ENCODE results near the gene IQCC. TPM values are rescaled to one million over a fixed set of nuclear protein-coding genes. Genes with fewer than 3 reads are reported as not detected.

Gene IQCC
- total RNA-seq, 1 experiment from 2014 or later = 3.0 TPM

DNA sequence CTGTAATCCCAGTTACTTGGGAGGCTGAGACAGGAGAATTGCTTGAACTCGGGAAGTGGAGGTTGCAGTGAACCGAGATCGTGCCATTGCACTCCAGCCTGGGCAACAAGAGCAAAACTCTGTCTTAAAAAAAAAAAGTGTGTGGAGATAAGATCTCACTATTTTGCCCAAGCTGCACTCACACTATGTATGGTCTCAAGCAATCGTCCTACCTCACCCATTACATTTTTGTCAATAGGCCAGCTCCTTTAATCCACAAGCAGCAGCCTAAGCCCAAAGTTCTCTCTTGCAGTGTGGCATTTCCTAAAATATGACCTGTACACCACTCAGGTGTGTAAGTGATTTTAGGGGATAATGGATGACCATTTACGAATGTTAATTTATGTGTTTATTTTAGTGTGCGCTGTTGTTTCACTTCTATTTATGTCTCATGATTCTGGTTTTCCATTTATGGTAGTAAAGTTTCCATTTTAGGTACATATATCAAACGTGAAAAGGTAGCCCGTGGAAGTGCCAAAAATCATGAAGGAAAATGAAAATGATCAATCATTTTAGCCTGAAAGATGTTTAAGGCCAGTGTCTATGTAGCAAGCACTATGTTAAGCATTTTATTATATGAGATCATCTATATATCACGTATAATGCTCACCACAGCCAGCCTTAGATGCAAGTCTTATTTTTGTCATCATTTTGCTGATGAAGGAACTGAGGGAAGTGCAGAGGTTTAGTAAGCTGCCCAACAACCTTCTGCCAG, 51.2 kb downstream of the IQCC start:
- DNase-seq (ENCODE audit: low read depth) = no peak

DNA sequence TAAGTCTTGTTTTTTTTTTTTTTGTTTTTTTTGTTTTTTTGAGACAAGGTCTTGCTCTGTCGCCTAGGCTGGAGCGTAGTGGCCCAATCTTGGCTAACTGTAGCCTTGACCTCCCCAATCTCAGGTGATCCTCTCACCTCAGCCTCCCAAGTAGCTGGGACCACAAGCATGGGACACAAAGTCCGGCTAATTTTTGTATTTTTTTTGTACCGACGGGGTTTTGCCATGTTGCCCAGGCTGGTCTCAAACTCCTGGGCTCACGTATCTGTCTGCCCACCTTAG, 51.7 kb downstream of the IQCC start:
- DNase-seq (ENCODE audit: low read depth) = no peak

Other genes with a start within 250 kb of the IQCC start
- 64.2 and 64.7 TPM in 2 replicates for gene KHDRBS1, start 191.8 kb upstream of the IQCC start, total RNA-seq (2014; rRNA removed; shearing (Covaris generic))
- 4.3 and 4.5 TPM in 2 replicates for gene TMEM39B, start 132.7 kb upstream of the IQCC start, total RNA-seq (2014; rRNA removed; shearing (Covaris generic))
- 44.2 and 45.8 TPM in 2 replicates for gene KPNA6, start 97.6 kb upstream of the IQCC start, total RNA-seq (2014; rRNA removed; shearing (Covaris generic))
- gene TXLNA, start 26.0 kb upstream of the IQCC start, total RNA-seq (2014; rRNA removed; shearing (Covaris generic)) = 63.1 and 66.6 TPM in 2 replicates
- 11.2 and 15.7 TPM in 2 replicates for gene CCDC28B, start 5.1 kb upstream of the IQCC start, total RNA-seq (2014; rRNA removed; shearing (Covaris generic))
- gene DCDC2B, start 3.4 kb downstream of the IQCC start, total RNA-seq (2014; rRNA removed; shearing (Covaris generic)) = not detected in 2 replicates
- 6.4 and 8.7 TPM in 2 replicates for gene TMEM234, start 16.7 kb downstream of the IQCC start, total RNA-seq (2014; rRNA removed; shearing (Covaris generic))
- 682 and 715 TPM in 2 replicates for gene EIF3I, start 16.7 kb downstream of the IQCC start, total RNA-seq (2014; rRNA removed; shearing (Covaris generic))
- not detected in 2 replicates for gene FAM167B, start 41.6 kb downstream of the IQCC start, total RNA-seq (2014; rRNA removed; shearing (Covaris generic))
- gene LCK, start 45.6 kb downstream of the IQCC start, total RNA-seq (2014; rRNA removed; shearing (Covaris generic)) = 0.06 TPM in 1 of 2 replicates, not detected in the other
- 96.9 and 122 TPM in 2 replicates for gene HDAC1, start 86.4 kb downstream of the IQCC start, total RNA-seq (2014; rRNA removed; shearing (Covaris generic))
- 132 and 151 TPM in 2 replicates for gene MARCKSL1, start 130.6 kb downstream of the IQCC start, total RNA-seq (2014; rRNA removed; shearing (Covaris generic))
- 0.48 and 2.7 TPM in 2 replicates for gene FAM229A, start 156.8 kb downstream of the IQCC start, total RNA-seq (2014; rRNA removed; shearing (Covaris generic))
- gene TSSK3, start 156.9 kb downstream of the IQCC start, total RNA-seq (2014; rRNA removed; shearing (Covaris generic)) = 1.9 TPM in 1 of 2 replicates, not detected in the other
- 69.0 and 75.7 TPM in 2 replicates for gene BSDC1, start 188.8 kb downstream of the IQCC start, total RNA-seq (2014; rRNA removed; shearing (Covaris generic))

Measured in Daoy (cell line).